Measurements from ENCODE around the gene PPCDC.

Gene PPCDC

GRCh38 chr15:75051711-75052110 lies 28.3 kb downstream of the PPCDC start:
- no peak for TF ChIP-seq CTCF (IDR thresholded peaks at IDR 0.05; ENCODE audit: control extremely low read depth, extremely low read depth, low read depth, missing control alignments)
- ChIA-PET CTCF (interaction anchor here (3.6 kb wide), 1 partner anchor 9 kb away, joined by 18 read pairs; no protein-coding TSS in a partner anchor), POLR2A (no interaction called here)
- DNase-seq (ENCODE audit: extremely low spot score), result no peak

DNA sequence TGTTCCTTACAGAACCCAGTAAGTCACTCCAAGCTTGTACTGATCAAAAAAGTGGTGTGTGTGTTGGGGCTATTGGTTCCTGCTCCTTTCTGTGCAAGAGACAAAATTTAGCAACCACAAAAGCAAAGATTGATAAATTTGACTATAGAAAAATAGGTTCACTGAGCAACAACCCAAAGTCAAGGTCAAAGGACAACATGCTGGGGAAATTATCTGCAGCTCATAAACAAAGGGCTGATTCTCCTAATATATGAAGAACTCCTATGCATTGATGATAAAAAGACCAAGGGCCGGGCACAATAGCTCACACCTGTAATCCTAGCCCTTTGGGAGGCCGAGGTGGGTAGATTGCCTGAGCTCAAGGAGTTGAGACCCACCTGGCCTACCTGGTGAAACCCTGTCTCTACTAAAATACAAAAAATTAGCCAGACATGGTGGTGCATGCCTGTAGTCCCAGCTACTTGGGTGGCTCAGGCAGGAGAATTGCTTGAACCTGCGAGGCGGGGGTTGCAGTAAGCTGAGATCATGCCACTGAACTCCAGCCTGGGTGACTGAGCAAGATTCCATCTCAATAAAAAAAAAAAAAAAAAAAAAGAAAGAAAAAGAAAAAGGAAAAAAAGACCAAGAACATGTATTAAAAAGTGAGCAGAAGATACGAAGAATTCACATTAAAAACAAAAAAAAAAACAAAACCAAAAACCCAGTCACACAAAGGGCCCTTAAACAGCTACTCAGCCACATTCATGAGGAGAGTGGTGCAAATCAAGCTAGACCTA lies 29.8 kb downstream of the PPCDC start:
- POLR2A ChIA-PET, result interaction anchor here (0.9 to 1.0 kb wide), 2 partner anchors 10 to 30 kb away, joined by 4 to 8 read pairs; partner anchors contain the start of gene PPCDC

DNA sequence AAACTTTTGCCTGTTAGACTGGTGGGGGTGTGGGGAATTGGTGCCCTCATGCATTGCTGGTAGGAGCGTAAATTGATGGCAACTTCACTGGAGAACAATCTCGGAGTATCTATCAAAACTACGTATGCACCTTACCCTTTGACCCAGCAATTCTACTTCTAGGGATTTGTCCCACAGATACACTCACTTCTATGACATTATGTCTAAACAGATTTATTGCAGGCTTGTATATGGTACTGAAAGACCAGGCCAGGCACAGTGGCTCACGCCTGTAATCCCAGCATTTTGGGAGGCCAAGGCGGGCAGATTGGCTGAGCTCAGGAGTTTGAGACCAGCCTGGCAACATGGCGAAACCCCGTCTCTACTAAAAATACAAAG lies 30.3 kb downstream of the PPCDC start:
- DNase-seq (ENCODE audit: extremely low spot score), result no peak
- ChIA-PET POLR2A (no interaction called here), CTCF (interaction anchor here (1.2 to 3.6 kb wide), 4 partner anchors 8 to 148 kb away, joined by 3 to 18 read pairs (median 4); partner anchors contain the start of gene C15orf39)
- TF ChIP-seq CTCF (IDR thresholded peaks at IDR 0.05; ENCODE audit: control extremely low read depth, extremely low read depth, low read depth, missing control alignments), result no peak

More for the DNA sequence above, 29.8 kb downstream of the PPCDC start:
- CTCF ChIA-PET, result interaction anchor here (1.0 to 3.6 kb wide), 5 partner anchors 9 to 151 kb away, joined by 3 to 18 read pairs (median 3); partner anchors contain the start of gene C15orf39
- no peak for TF ChIP-seq CTCF (IDR thresholded peaks at IDR 0.05; ENCODE audit: control extremely low read depth, extremely low read depth, low read depth, missing control alignments)
- DNase-seq (ENCODE audit: extremely low spot score), result no peak

GRCh38 chr15:75054172-75054897 lies 30.9 kb downstream of the PPCDC start:
- ChIA-PET POLR2A (no interaction called here), CTCF (interaction anchor here (1.2 to 3.6 kb wide), 3 partner anchors 8 to 147 kb away, joined by 3 to 18 read pairs (median 5); partner anchors contain the start of gene C15orf39)
- no peak for TF ChIP-seq CTCF (IDR thresholded peaks at IDR 0.05; ENCODE audit: control extremely low read depth, extremely low read depth, low read depth, missing control alignments)
- DNase-seq (ENCODE audit: extremely low spot score), result no peak

- CTCF ChIA-PET, result interaction anchor here (1.0 to 1.2 kb wide), 2 partner anchors 11 to 27 kb away, joined by 3 read pairs; no protein-coding TSS in a partner anchor
- POLR2A ChIA-PET, result no interaction called here
These were observed 32.6 kb downstream of the PPCDC start for GRCh38 chr15:75056036-75056435.

More at GRCh38 chr15:75056036-75056435, 32.6 kb downstream of the PPCDC start:
- TF ChIP-seq CTCF (IDR thresholded peaks at IDR 0.05; ENCODE audit: control extremely low read depth, extremely low read depth, low read depth, missing control alignments), result no peak
- DNase-seq (ENCODE audit: extremely low spot score), result no peak

All from GM10248 (cell line).